ENCODE measurements around the gene TRPV3.
"Not testable (repeated sequence)": the region's sequence is repeated elsewhere in the genome, so short reads cannot be mapped to it uniquely, and the experiment has no call there.

TRPV3 gene

GRCh38 chr17:3514873-3515272 lies 42.7 kb downstream of the TRPV3 start:
- no peak for DNase-seq

- not testable (repeated sequence) for DNase-seq
These were observed 43.4 kb downstream of the TRPV3 start for GRCh38 chr17:3514167-3514566.

GRCh38 chr17:3513305-3514035 lies 44.1 kb downstream of the TRPV3 start:
- DNase-seq = peak; percentile 27

- DNase-seq = no peak
These were observed 45.0 kb downstream of the TRPV3 start for GRCh38 chr17:3512505-3513171.

- no peak for DNase-seq
These were observed 45.6 kb downstream of the TRPV3 start for GRCh38 chr17:3511852-3512504.

- no peak for DNase-seq
These were observed 47.5 kb downstream of the TRPV3 start for GRCh38 chr17:3510090-3510489.

- DNase-seq = no peak
These were observed 49.7 kb downstream of the TRPV3 start for GRCh38 chr17:3507869-3508268.

GRCh38 chr17:3507071-3507470 lies 50.5 kb downstream of the TRPV3 start:
- no peak for DNase-seq

- DNase-seq = no peak
These were observed 51.6 kb downstream of the TRPV3 start for GRCh38 chr17:3506054-3506453.

GRCh38 chr17:3505008-3505407 lies 52.6 kb downstream of the TRPV3 start:
- no peak for DNase-seq

- DNase-seq = no peak
These were observed 54.3 kb downstream of the TRPV3 start for GRCh38 chr17:3503285-3503684.

GRCh38 chr17:3502466-3502865 lies 55.1 kb downstream of the TRPV3 start:
- DNase-seq = no peak

GRCh38 chr17:3501344-3501743 lies 56.3 kb downstream of the TRPV3 start:
- DNase-seq = no peak

GRCh38 chr17:3497101-3497500 lies 60.5 kb downstream of the TRPV3 start:
- no peak for DNase-seq

- DNase-seq = no peak
These were observed 72.0 kb downstream of the TRPV3 start for GRCh38 chr17:3485481-3486068.

GRCh38 chr17:3482852-3483251 lies 74.8 kb downstream of the TRPV3 start:
- no peak for DNase-seq

- DNase-seq = no peak
These were observed 77.6 kb downstream of the TRPV3 start for GRCh38 chr17:3479988-3480387.

GRCh38 chr17:3475812-3476610 lies 81.6 kb downstream of the TRPV3 start, which contains the start of gene ASPA:
Gene ASPA (plus strand): TSS chr17:3475997. CDS start chr17:3476160, 163 bp downstream.
- DNase-seq = no peak

GRCh38 chr17:3475251-3475685 lies 82.3 kb downstream of the TRPV3 start:
- DNase-seq = no peak

- DNase-seq = no peak
These were observed 83.4 kb downstream of the TRPV3 start for GRCh38 chr17:3474212-3474611.

GRCh38 chr17:3472137-3472536 lies 85.5 kb downstream of the TRPV3 start:
- DNase-seq = no peak

- DNase-seq = no peak
These were observed 86.0 kb downstream of the TRPV3 start, which contains the start of gene SPATA22 for GRCh38 chr17:3471599-3471998. Gene SPATA22 (minus strand): TSS chr17:3471819. CDS start chr17:3469325, 2,494 bp downstream.
